DOHH2 (cell line): ENCODE measurements around the gene MRPS5.

Experiments used
- CTCF ChIP-seq: fragments of 200-600 bp; sonication (generic); IDR thresholded peaks from one replicate; pipeline ENCODE4 v1.5.1; 2014; ENCODE audit warnings: antibody characterized with exemption, mild to moderate bottlenecking, low read depth, low read length; ENCODE audit not compliant: poor library complexity, severe bottlenecking
- EZH2phosphoT487 ChIP-seq: fragments of 200-600 bp; sonication (generic); IDR thresholded peaks from 2 replicates; pipeline ENCODE4 v1.6.1; 2017; ENCODE audit warnings: borderline replicate concordance, mild to moderate bottlenecking, antibody characterized with exemption, low read length, moderate library complexity, mixed read lengths

GRCh38 chr2:95042472-95043271, 78.9 kb downstream of the MRPS5 start:
- TF ChIP-seq CTCF (no peak), EZH2phosphoT487 (no peak)
